Calu3 (cell line): ENCODE measurements around the gene ASIC2. TPM values are rescaled to one million over a fixed set of nuclear protein-coding genes. Genes with fewer than 3 reads are reported as not detected.

ENCODE experiments used
- BruUV-seq: library from RNA; stranded (reverse); fragments of 400-500 nt; replicated peaks from 2 replicates; lab custom pipeline; 2021; lab: Mats Ljungman, UMichigan
- CTCF ChIA-PET: fragments of 300-600 bp; sonication (Branson Sonifier 250); formaldehyde crosslinking; loops from one replicate; lab custom pipeline; 2022; ENCODE audit warnings: antibody characterized with exemption; lab: Charles Lee
- DNase-seq: peaks from one replicate; pipeline ENCODE4 v3.0.0; 2022
- H3K27ac Mint-ChIP-seq: one replicate; pipeline ENCODE4 v1.8.0; 2022; ENCODE audit warnings: mixed read lengths; ENCODE audit not compliant: unreplicated experiment
- H3K27me3 Mint-ChIP-seq: one replicate; pipeline ENCODE4 v1.8.0; 2022; ENCODE audit warnings: mixed read lengths; ENCODE audit not compliant: unreplicated experiment
- H3K36me3 Mint-ChIP-seq: one replicate; pipeline ENCODE4 v1.8.0; 2022; ENCODE audit warnings: mild to moderate bottlenecking, moderate library complexity, mixed read lengths; ENCODE audit not compliant: insufficient read depth, unreplicated experiment
- H3K4me1 Mint-ChIP-seq: one replicate; pipeline ENCODE4 v1.8.0; 2022; ENCODE audit warnings: mild to moderate bottlenecking, low read depth, mixed read lengths; ENCODE audit not compliant: unreplicated experiment
- H3K4me3 Mint-ChIP-seq: one replicate; pipeline ENCODE4 v1.8.0; 2022; ENCODE audit warnings: mild to moderate bottlenecking, low read depth, moderate library complexity, mixed read lengths; ENCODE audit not compliant: unreplicated experiment
- H3K9me3 Mint-ChIP-seq: one replicate; pipeline ENCODE4 v1.8.0; 2022; ENCODE audit warnings: low read depth, mixed read lengths; ENCODE audit not compliant: unreplicated experiment
- intact Hi-C: fragments of 100-400 bp; cut with micrococcal nuclease; formaldehyde crosslinking; loops from one replicate; pipeline ENCODE4 v1.10.0; 2022; ENCODE audit not compliant: unreplicated experiment
- total RNA-seq: library from RNA; stranded (reverse); gene quantifications from 2 replicates; pipeline ENCODE4 v1.2.3, GENCODE V29; 2022
- TF ChIP-seq, protein P1 (sequence below): fragments of 200-600 bp; IDR thresholded peaks from one replicate; pipeline ENCODE4 v1.8.0; 2022; ENCODE audit warnings: antibody characterized with exemption; ENCODE audit not compliant: unreplicated experiment

ASIC2 gene
- total RNA-seq, 1 experiment from 2014 or later = not detected

DNA sequence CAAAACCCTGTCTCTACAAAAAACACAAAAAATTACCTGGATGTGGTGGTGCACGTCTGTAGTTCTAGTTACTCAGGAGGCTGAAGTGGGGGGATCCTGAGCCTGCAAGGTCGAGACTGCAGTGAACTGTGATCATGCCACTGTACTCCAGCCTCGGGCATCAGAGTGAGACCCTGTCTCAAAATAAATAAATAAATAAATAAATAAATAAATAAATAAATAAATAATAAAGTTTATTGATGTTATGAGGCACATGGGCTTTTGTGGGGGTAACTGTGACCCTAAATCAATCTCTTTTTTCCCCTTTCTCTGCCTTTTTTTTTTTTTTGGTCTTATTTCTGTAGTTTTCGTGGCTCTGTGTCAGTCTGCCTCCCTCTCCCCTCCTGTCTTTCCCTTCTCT is 4.5 kb upstream of the ASIC2 start:
- H3K27me3 Mint-ChIP-seq = peaks cover 62% of the 10 kb centered on the region
- DNase-seq = no peak
- H3K9me3 Mint-ChIP-seq = peaks cover 3% of the 10 kb centered on the region
- no TSS peak for BruUV-seq
- no peaks in the 10 kb centered on the region for H3K4me1 Mint-ChIP-seq
- H3K27ac Mint-ChIP-seq = no peak overlapping the region
- intact Hi-C loops = no loop called here
- H3K36me3 Mint-ChIP-seq = no peaks in the 10 kb centered on the region
- CTCF ChIA-PET = no interaction called here
- TF ChIP-seq, protein P1, sequence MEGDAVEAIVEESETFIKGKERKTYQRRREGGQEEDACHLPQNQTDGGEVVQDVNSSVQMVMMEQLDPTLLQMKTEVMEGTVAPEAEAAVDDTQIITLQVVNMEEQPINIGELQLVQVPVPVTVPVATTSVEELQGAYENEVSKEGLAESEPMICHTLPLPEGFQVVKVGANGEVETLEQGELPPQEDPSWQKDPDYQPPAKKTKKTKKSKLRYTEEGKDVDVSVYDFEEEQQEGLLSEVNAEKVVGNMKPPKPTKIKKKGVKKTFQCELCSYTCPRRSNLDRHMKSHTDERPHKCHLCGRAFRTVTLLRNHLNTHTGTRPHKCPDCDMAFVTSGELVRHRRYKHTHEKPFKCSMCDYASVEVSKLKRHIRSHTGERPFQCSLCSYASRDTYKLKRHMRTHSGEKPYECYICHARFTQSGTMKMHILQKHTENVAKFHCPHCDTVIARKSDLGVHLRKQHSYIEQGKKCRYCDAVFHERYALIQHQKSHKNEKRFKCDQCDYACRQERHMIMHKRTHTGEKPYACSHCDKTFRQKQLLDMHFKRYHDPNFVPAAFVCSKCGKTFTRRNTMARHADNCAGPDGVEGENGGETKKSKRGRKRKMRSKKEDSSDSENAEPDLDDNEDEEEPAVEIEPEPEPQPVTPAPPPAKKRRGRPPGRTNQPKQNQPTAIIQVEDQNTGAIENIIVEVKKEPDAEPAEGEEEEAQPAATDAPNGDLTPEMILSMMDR = no peak
- no peak overlapping the region for H3K4me3 Mint-ChIP-seq

DNA sequence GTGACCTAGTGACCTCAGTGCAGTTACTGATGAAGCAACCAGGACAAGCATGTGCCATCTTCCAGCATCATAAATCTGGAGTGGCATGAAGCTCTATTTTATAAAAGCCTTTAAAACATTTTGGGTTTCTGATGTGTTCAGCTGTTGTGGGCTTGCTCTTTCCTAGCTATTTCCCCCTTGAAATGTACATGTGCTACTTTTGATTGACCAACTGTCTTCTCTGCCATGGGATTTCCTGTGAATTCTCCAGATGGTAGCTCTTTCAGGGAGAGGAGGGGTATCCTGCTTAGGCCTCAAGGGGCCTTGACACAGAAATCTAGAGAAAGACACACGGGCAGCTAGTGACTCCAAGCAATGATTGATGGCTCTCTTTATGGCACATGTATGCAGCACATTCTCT is 1.9 kb upstream of the ASIC2 start:
- intact Hi-C loops = no loop called here
- no peak for DNase-seq
- no peak overlapping the region for H3K27ac Mint-ChIP-seq
- no peak overlapping the region for H3K4me3 Mint-ChIP-seq
- H3K27me3 Mint-ChIP-seq = peaks cover 68% of the 10 kb centered on the region
- no peaks in the 10 kb centered on the region for H3K4me1 Mint-ChIP-seq
- TF ChIP-seq, protein P1 = no peak
- peaks cover 3% of the 10 kb centered on the region for H3K9me3 Mint-ChIP-seq
- CTCF ChIA-PET = no interaction called here
- BruUV-seq = no TSS peak
- H3K36me3 Mint-ChIP-seq = no peaks in the 10 kb centered on the region

DNA sequence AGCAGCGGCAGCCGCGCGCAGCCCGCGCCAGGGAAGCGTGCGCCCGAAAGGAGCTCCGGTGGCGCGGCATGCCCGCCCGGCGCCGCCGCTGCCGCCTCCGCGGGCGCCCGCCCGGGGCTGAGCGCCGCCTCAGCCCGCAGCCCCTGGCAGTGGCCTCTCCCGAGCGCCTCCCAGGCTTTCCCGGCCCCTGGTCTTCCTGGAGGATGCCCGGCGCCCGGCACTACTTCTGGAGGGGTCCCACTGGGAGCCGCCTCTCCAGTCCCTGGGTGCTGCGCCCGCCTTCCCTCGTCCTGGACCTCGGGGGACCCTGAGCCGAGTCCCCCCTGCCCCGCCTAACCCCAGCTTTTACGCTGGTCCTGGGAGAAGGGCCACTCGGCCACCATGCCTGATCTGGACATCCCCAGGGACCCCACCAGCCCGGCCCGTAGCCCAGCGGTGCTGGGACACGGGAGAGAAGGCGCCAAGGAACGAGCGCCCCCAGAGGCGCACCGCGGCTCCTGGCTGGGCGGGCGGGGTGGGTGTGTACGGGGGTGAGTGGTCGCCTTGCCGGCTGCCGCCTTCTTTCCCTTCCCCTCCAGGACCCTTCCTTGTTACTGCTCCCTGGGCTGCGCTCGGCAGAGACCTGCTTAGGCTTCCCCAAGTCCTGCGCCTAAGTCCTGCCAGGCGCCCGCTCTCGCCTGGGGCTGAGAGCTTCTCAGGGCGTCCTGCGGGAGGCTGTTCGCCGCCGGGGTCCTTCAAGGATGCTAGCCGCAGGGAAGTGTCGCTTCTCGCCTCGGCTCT is 704 bp downstream of the ASIC2 start:
- Mint-ChIP-seq H3K27ac (no peak overlapping the region), H3K27me3 (peaks cover 83% of the 10 kb centered on the region), H3K36me3 (no peaks in the 10 kb centered on the region), H3K9me3 (peaks cover 3% of the 10 kb centered on the region), H3K4me3 (no peak overlapping the region), H3K4me1 (no peaks in the 10 kb centered on the region)
- no TSS peak for BruUV-seq
- CTCF ChIA-PET = interaction anchor here (0.8 kb wide), 1 partner anchor 17 kb away, joined by 3 read pairs; no protein-coding TSS in a partner anchor
- intact Hi-C loops = no loop called here
- TF ChIP-seq, protein P1 = no peak
- no peak for DNase-seq

DNA sequence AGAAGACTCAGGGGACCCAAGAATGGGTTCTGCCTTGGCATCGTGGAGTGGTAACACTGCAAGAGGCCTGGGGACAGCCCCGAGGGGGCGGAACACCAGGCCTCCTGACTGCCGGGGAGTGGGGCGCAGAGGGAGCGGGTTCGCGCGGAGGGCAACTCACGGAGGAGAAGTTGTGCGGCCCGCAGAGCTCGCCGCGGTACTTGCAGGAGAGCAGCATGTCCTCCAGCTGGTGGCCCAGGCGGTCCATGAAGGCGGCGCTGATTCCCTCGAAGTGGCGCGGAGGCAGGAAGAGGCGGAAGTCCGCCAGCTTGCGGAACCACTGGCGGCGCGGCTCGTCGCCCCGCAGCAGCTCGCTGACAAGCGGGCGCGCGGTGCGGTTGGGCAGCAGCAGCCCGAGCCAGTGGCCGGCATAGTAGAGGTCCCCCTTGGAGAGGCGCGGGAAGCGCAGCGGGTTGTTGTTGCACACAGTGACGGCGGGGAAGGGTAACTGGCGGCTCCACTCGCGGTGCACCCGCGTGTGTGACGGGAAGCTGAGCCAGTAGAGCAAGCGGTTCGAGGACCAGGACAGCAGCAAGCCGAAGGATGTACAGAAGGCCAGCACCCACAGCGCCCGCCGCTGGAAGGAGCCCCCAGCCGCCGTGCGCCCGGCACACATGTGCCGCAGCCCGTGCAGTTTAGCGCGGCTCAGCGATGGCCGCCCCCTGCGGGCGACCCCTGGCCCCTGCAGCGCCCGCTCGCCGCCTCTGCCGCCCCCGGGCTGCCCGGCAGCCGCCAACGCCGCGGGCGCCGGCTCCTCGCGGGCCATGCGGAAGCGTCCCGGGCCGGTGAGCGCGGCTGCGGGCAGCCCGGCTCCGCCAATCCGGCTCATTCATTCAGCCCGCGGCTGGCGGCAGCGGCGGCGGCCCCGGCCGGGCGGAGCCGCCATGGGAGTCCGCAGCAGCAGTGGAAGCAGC is 1.6 kb downstream of the ASIC2 start:
- H3K4me1 Mint-ChIP-seq = no peaks in the 10 kb centered on the region
- H3K36me3 Mint-ChIP-seq = no peaks in the 10 kb centered on the region
- H3K9me3 Mint-ChIP-seq = peaks cover 3% of the 10 kb centered on the region
- intact Hi-C loops = no loop called here
- CTCF ChIA-PET = no interaction called here
- peaks cover 84% of the 10 kb centered on the region for H3K27me3 Mint-ChIP-seq
- BruUV-seq = no TSS peak
- DNase-seq = no peak
- H3K4me3 Mint-ChIP-seq = no peak overlapping the region
- TF ChIP-seq, protein P1 = no peak
- H3K27ac Mint-ChIP-seq = no peak overlapping the region
